ENCODE results near the gene CCDC73.
A peak's percentile ranks its signal among the peaks of the same experiment; 100 is the strongest.
"Not testable (repeated sequence)": the region's sequence is repeated elsewhere in the genome, so short reads cannot be mapped to it uniquely, and the experiment has no call there.

Gene CCDC73

GRCh38 chr11:32722255-32722654, 72.2 kb downstream of the CCDC73 start:
- DNase-seq = no peak
- Mint-ChIP-seq H3K4me3 (no peak overlapping the region), H3K36me3 (ENCODE audit: low read depth) (no peaks in the 10 kb centered on the region), H3K27me3 (ENCODE audit: low read depth, poor library complexity) (peaks cover 5% of the 10 kb centered on the region), H3K27ac (no peak overlapping the region), H3K9me3 (no peaks in the 10 kb centered on the region), H3K4me1 (peaks cover 10% of the 10 kb centered on the region)
- TF ChIP-seq CTCF (IDR thresholded peaks at IDR 0.05) = no peak

- Mint-ChIP-seq H3K36me3 (ENCODE audit: low read depth) (no peaks in the 10 kb centered on the region), H3K27ac (no peak overlapping the region), H3K27me3 (ENCODE audit: low read depth, poor library complexity) (peaks cover 18% of the 10 kb centered on the region), H3K9me3 (no peaks in the 10 kb centered on the region), H3K4me3 (no peak overlapping the region), H3K4me1 (no peaks in the 10 kb centered on the region)
- peak; percentile 43 for TF ChIP-seq CTCF (IDR thresholded peaks at IDR 0.05)
- DNase-seq = no peak
Observed at GRCh38 chr11:32713496-32713895, 81.0 kb downstream of the CCDC73 start.

- not testable (repeated sequence) for DNase-seq; H3K4me3 Mint-ChIP-seq; H3K27ac Mint-ChIP-seq; H3K36me3 Mint-ChIP-seq (ENCODE audit: low read depth); H3K9me3 Mint-ChIP-seq; H3K4me1 Mint-ChIP-seq
- H3K27me3 Mint-ChIP-seq (ENCODE audit: low read depth, poor library complexity) = peaks cover 18% of the 10 kb centered on the region
Observed at GRCh38 chr11:32708978-32709377, 85.5 kb downstream of the CCDC73 start.

- Mint-ChIP-seq H3K27ac (no peak overlapping the region), H3K4me1 (no peaks in the 10 kb centered on the region), H3K4me3 (no peak overlapping the region), H3K36me3 (ENCODE audit: low read depth) (no peaks in the 10 kb centered on the region), H3K9me3 (peaks cover 5% of the 10 kb centered on the region), H3K27me3 (ENCODE audit: low read depth, poor library complexity) (peaks cover 18% of the 10 kb centered on the region)
- no peak for DNase-seq
- TF ChIP-seq CTCF (IDR thresholded peaks at IDR 0.05) = no peak
Observed at GRCh38 chr11:32706985-32707741, 87.3 kb downstream of the CCDC73 start.

GRCh38 chr11:32705309-32706033, 89.0 kb downstream of the CCDC73 start:
- Mint-ChIP-seq H3K27me3 (ENCODE audit: low read depth, poor library complexity) (peaks cover 9% of the 10 kb centered on the region), H3K27ac (no peak overlapping the region), H3K36me3 (ENCODE audit: low read depth) (no peaks in the 10 kb centered on the region), H3K4me1 (no peaks in the 10 kb centered on the region), H3K4me3 (no peak overlapping the region), H3K9me3 (peaks cover 5% of the 10 kb centered on the region)
- no peak for DNase-seq
- no peak for TF ChIP-seq CTCF (IDR thresholded peaks at IDR 0.05)

GRCh38 chr11:32704775-32705174, 89.7 kb downstream of the CCDC73 start:
- no peak overlapping the region for H3K27ac Mint-ChIP-seq
- H3K4me1 Mint-ChIP-seq = no peaks in the 10 kb centered on the region
- H3K4me3 Mint-ChIP-seq = no peak overlapping the region
- H3K27me3 Mint-ChIP-seq (ENCODE audit: low read depth, poor library complexity) = peaks cover 4% of the 10 kb centered on the region
- H3K36me3 Mint-ChIP-seq (ENCODE audit: low read depth) = no peaks in the 10 kb centered on the region
- DNase-seq = no peak
- H3K9me3 Mint-ChIP-seq = peaks cover 5% of the 10 kb centered on the region
- TF ChIP-seq CTCF (IDR thresholded peaks at IDR 0.05) = no peak
